HG03520 (cell line): ENCODE results near the gene COL6A3.
"Not testable (repeated sequence)": the region's sequence is repeated elsewhere in the genome, so short reads cannot be mapped to it uniquely, and the experiment has no call there.

Source experiments
- ATAC-seq: cut with Tn5 transposase; IDR thresholded peaks from one replicate; pipeline ENCODE4 v1.9.1; 2021; ENCODE audit warnings: mild to moderate bottlenecking, moderate library complexity; ENCODE audit not compliant: unreplicated experiment

COL6A3 gene

DNA sequence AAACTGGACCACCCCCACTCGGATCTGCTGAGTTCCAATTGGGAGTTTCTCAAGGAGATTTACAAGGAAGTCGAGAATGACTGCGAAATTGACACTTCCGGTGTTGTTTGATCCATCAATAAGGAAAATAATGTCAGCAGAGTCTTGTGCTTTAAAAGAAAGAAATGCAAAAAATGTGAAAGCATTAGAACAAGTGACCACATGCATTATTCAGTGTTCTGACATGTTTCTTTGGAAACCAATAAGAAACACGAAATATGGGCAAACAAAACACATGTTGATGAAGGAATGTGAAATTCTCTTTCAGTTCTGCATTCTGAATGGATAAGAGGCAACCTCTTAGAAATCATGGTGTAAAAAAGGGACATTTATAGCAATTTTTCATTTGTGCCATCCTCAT, 25.9 kb downstream of the COL6A3 start:
- no peak for ATAC-seq

GRCh38 chr2:237384672-237385020, 29.3 kb downstream of the COL6A3 start:
- ATAC-seq, result no peak

GRCh38 chr2:237383991-237384671, 29.8 kb downstream of the COL6A3 start:
- no peak for ATAC-seq

GRCh38 chr2:237380768-237381167, 33.2 kb downstream of the COL6A3 start:
- ATAC-seq, result no peak

GRCh38 chr2:237379636-237380035, 34.3 kb downstream of the COL6A3 start:
- no peak for ATAC-seq

DNA sequence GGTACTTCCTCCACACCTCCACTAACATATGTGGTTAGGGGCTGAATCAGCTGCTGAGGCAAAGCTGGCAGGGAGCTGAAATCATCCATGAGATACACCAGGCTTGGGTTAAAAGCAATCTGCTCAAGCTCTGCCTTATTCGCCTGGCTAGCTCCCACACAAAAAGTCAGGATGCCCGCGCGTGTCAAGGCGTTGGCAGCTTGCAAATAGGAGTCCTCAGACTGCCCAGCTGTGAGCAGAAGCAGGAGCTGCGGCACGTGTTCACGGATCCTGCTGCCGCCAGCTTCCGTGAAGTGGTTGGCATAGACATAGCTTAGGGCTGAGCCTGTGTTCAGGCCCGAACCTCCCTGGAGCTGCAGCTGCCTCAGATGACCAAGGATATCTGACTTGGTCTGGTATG, 35.3 kb downstream of the COL6A3 start:
- no peak for ATAC-seq

DNA sequence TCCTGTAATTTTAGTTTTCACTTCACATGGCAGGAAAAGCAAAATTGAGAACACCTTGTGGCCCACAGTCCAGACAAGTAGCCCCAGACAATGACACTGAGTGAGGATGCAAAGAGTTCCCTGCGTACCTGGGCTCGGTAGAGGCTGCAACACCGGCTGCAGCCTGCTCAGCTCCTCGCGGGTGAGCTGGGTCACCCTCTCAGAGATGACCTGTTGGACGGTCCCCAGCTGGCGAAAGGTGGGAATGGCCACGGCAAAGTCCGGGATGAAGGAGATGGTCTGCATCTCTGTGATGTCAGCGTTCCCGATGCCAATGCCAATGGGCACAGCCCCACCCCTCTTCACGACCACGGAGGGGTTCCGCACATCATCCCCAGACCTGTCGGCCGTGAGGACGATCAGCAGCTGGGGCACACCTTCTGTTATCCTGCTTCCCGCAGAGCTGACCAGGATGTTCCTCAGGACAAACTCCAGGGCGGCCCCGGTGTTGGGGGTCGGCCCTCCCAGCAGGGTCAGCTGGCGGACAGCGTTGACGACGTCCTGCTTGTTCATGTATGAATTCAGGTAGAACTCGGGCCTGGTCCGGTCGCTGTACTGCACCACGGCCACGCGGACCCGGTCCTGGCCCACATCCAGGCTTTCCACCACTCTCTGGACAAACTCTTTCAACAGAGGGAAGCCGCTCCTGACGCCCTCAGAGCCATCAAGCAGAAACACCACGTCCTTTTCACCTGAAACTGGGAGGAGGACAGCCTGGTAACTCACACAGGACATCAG, 39.5 kb downstream of the COL6A3 start:
- no peak for ATAC-seq

DNA sequence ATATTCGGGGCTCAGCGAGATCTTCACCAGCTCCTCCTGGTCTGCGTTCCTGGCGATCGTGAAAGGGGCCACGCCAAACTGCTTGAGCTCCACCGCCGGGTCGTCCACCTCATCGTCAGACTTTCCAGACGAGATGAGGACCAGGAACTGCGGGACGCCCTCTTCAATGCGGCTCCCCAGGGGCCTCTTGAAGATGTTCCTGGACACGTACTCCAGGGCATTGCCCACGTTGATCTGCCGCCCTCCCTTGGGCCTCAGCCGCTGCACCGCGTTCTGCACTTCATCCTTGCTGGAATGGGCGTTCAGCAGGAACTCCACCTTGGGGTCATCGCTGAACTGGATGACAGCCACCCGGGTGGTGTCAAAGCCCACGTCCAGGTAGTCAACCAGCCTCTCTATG, 42.1 kb downstream of the COL6A3 start:
- ATAC-seq, result no peak

- no peak for ATAC-seq
These were observed 48.3 kb downstream of the COL6A3 start for GRCh38 chr2:237365671-237366070.

GRCh38 chr2:237364655-237365054, 49.3 kb downstream of the COL6A3 start:
- ATAC-seq, result no peak

DNA sequence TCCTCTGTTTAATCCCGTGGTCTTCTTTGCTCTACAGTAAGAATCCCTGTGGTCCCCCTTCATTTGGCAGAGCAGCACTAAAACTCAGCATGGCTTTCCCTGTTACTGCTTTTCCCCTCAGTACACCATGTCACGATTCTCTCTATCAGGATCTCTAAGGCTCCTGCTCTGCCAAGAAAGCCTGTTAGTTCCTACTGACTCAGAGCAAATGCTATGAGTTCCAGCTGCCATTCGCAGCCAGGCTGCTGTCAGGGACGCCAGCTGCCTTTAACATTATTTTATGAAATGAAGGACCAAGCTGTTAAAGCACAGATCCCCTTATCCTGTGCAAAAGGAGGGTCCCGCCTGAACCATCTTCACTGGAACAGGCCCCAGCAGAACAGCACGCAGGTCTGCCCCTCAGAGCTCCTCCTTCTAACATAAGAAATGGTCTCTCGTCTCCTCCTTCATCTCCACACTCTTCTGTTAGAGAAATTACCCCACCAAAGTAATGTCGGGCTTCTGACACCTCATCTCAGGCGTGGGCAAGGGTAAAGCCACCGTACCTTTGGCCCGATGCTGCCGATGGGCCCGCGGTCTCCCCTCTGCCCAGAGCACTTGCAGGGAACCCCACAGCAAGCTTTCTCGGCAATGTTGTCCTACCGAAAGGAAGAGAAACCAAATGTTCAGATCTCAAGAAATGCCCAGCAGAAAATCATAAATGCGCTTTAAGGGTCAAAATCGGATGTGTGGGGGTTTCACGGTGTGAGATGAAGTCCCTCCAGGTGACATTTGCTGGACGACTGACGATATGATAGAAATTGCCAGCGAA, 52.6 kb downstream of the COL6A3 start:
- ATAC-seq, result no peak

- ATAC-seq, result no peak
These were observed 53.8 kb downstream of the COL6A3 start for GRCh38 chr2:237359894-237360780.

GRCh38 chr2:237359518-237359840, 54.5 kb downstream of the COL6A3 start:
- no peak for ATAC-seq

- ATAC-seq, result no peak
These were observed 55.0 kb downstream of the COL6A3 start for GRCh38 chr2:237358721-237359517.

DNA sequence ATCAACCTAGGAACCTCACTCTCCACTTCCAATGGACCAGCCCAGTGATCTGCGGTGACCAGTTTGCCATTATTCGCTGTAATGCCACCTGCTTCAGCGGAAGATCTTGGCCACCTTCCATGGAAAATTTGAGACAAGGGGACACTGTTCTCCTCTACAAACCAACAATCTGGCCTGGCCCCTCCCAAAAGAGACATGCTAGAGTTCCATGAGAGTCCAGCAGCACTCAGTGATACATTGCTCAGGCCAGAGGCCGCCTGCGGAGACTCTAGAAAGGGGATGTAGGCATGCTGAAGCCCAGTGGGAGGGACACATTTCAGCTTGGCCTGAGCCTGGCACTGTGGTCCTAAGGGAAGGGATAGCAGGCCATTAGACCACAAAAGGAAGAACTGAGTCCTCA, 58.3 kb downstream of the COL6A3 start:
- ATAC-seq, result no peak

- no peak for ATAC-seq
These were observed 59.1 kb downstream of the COL6A3 start for GRCh38 chr2:237354892-237355291.

- ATAC-seq, result not testable (repeated sequence)
These were observed 59.8 kb downstream of the COL6A3 start for GRCh38 chr2:237354172-237354571.

DNA sequence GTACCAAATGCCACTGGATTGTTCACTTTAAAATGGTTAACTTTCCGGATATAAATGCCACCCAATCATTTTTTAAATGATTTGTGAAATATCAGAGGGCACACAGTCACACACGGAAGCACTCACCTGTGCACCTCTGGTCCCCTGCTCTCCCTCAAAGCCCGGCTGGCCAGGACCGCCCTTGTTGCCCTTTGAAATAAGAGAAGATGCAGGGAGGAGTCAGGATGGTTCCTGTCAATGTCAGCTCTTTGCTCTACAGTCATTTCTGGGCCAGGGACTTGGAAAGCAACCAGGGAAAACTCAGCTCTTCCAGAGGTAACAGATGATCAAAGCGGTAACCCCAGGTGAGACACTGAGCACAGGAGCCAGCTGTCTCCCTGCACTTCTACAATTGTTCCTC, 60.7 kb downstream of the COL6A3 start:
- no peak for ATAC-seq

- ATAC-seq, result no peak
These were observed 61.6 kb downstream of the COL6A3 start for GRCh38 chr2:237352279-237352845.

- no peak for ATAC-seq
These were observed 62.2 kb downstream of the COL6A3 start for GRCh38 chr2:237351796-237352195.
